Measurements from ENCODE around the gene PCBP3.

GRCh38 chr21:45917241-45917640 is 273.7 kb downstream of the PCBP3 start:
- TF ChIP-seq EZH2 (IDR thresholded peaks at IDR 0.05; ENCODE audit: borderline replicate concordance, insufficient read depth, low read length, poor library complexity, severe bottlenecking) (no peak), REST (IDR thresholded peaks at IDR 0.05; ENCODE audit: borderline replicate concordance) (no peak), CTCF (IDR thresholded peaks at IDR 0.05; ENCODE audit: poor library complexity, severe bottlenecking) (no peak), TAF1 (IDR thresholded peaks at IDR 0.05; ENCODE audit: low read depth) (no peak), POLR2AphosphoS5 (IDR thresholded peaks at IDR 0.05) (no peak), RAD21 (conservative IDR thresholded peaks at IDR 0.05) (no peak), EP300 (conservative IDR thresholded peaks at IDR 0.05; ENCODE audit: poor library complexity, severe bottlenecking) (no peak), SMC3 (conservative IDR thresholded peaks at IDR 0.05; ENCODE audit: poor library complexity) (no peak)

Measured in neural cell (in vitro differentiated cells).